GM18858 (cell line): ENCODE measurements around the gene RAB11FIP5.
"Not testable (repeated sequence)": the region's sequence is repeated elsewhere in the genome, so short reads cannot be mapped to it uniquely, and the experiment has no call there.

Source experiments
- ATAC-seq: cut with Tn5 transposase; IDR thresholded peaks from one replicate; pipeline ENCODE4 v1.9.1; 2021; ENCODE audit not compliant: unreplicated experiment

RAB11FIP5 gene

DNA sequence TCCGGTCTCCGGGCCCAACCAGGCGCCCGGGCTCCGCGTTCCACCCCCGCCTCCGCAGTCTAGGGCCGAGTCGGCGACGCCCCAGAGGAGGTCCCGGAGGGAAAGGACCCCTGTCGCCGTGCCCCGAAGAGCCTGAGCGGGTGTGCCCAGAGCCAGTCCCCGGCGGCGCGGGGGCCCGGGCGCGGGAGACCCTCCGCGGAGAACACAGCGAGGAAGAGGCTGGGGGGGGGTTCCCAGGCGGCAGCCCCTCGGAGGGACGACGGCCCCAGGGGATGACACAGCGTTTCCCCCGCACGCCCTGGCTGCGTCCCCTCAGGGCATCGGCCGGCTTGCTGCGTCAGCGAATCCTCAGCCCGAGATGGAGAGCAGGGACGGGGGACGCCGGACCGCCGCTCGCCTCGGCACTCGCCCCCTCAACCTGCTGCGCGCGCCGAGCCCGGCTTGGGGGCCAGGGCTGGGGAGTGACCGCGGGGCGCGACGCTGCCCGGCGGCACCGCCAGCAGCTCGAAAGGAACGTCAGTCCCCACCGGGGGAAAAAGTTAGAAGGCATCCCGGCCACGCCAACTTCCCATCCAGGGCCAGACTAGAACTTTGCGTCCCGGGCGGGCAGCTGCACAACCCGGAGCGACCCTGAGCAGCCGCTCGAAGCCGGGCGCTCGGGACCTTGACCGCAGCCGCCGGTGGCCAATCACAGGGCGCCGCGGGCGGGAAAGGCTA lies 41.9 kb downstream of the RAB11FIP5 start:
- peak; percentile 15 for ATAC-seq

DNA sequence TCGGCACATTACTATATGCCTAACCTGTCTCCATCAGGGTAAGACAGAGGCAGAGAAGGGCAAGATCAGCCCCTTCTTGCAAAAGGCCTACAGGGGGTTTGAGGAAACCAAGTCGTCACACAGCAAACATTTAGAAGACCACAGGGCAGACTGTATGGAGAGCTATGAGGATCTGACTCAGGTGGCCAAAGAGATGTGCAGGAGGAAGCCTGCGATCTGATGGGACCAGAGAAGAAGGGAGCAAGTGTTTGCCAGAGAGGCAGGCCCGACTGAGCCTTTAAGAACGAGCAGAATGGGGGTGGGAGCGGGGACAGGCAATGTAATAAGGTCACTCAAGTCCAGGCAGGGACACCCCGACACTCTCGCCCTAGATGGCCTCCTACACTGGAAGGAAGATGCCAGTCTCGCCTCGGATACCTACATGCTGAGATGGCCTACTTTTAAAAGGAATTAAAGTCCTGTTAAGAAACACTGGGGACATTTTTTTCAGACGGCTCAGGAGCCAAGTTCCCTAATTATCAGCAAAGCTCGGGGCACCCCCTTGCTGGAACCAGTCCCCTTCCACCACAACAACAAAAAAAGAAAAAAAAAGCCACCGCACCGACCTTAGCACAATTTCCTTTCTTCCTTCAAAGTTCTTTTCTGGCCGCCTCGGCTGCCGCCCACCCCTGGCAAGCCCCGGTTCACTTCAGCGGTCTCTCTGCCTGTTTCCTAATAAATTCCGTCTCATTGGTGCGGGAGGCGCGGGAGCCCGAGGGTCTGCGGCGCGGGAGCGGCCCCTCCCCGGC lies 42.7 kb downstream of the RAB11FIP5 start:
- no peak for ATAC-seq

- no peak for ATAC-seq
Measured at GRCh38 chr2:73069041-73069854, 43.5 kb downstream of the RAB11FIP5 start.

- ATAC-seq = no peak
Measured at GRCh38 chr2:73068147-73068546, 44.6 kb downstream of the RAB11FIP5 start.

DNA sequence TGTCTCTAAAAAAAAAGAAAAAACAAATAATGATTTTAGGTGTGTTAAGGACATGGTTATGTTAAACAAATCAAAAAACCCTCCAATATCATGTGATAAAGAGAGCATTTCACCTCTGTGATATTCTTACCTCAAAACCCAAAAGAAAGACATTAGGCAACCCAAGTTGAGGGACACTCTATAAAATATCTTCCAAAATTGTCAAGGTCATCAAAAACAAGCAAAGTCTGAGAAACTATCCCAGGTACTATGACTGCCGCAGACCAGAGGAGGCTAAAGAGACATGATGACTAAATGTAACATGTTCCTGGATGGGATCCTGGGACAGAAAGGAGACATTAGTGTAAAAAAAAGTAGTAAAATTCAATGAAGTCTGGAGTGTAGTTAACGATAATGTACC lies 45.7 kb downstream of the RAB11FIP5 start:
- ATAC-seq = no peak

GRCh38 chr2:73065070-73065469 lies 47.7 kb downstream of the RAB11FIP5 start:
- ATAC-seq = not testable (repeated sequence)

DNA sequence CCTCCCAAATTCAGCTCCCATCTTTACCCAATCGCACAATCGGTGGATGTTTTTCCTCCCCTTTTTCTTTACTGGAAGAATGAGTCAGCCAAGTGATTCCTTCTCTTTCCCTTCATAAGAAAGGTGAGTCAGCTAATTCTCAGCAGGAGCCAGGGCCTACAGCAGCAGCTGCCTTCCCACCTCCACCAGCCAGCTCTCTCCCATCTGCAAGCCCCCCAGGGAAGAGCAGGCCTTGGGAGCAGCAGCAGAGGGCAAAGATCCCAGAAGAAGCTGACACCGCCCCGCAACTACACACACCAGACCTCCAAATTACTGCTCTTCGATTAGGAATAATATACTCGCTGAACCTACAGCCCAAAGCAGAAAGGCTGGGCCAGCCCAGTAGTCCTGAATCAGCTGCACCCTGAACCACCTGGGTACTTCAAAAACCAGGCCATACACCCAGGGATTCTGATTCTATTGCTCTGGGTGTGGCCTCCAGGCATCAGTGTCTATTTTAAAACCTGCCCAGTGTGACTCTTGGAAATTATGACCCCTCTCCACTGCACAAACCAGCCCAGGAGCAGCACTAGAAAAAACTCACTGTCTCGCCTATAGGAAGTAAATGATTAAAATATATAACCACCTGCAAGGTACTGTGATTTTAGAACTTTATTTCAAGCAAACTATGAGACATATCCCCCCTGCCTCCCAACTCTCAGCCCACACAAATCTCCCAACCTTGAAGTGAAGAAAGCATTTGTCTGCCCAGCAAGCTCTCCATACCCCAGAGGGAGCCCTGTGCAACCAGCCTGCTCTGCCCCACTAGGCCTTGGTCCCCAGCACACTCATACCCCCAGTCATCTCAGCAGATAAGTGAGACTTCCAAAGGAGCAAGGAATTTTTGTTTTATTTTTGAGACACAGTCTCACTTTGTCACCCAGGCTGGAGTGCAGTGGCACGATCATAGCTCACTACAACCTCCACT lies 48.6 kb downstream of the RAB11FIP5 start:
- no peak for ATAC-seq

- ATAC-seq = no peak
Measured at GRCh38 chr2:73063472-73063871, 49.3 kb downstream of the RAB11FIP5 start.

DNA sequence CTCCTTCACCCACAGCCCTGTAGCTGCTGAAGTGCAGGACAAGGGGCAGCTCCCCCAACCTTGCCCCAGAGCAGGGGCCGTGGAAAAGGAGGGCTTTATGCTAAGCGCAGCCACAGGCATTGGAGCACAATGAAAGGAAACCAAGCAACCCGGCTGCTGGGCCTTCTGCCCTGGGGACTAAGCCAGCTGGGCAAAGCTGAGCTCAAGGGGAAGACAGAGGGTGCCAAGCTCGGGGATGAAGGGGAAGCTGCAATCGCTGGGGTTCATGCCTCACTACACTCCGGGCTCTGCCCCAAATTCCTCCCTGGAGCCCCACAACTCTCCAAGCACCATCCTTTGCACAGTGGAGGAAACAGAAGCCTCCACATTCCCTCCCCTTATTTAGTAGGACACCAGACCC lies 53.6 kb downstream of the RAB11FIP5 start:
- no peak for ATAC-seq

GRCh38 chr2:73054980-73055379 lies 57.8 kb downstream of the RAB11FIP5 start:
- ATAC-seq = no peak

GRCh38 chr2:73053316-73054114 lies 59.2 kb downstream of the RAB11FIP5 start:
- no peak for ATAC-seq

DNA sequence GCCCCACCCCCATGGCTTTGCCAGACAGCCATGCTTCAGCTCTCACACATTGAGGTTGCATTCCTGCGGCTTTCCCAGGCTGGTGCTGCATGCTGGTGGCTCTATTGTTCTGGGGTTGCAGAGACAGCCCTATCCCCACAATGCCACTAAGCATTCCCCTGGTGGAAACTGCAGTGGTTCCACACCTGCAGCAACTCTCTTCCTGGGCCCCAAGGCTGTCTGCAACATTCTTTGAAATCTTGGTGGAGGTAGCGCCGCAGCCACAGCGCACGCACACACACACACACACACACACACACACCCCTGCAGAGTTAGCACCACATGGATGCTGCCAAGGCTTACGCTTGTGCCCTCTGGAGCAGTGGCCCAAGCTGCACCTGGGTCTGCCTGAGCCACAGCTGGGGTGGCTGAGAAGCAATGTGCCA lies 62.6 kb downstream of the RAB11FIP5 start:
- no peak for ATAC-seq

- no peak for ATAC-seq
Measured at GRCh38 chr2:73043929-73044832, 68.6 kb downstream of the RAB11FIP5 start.

DNA sequence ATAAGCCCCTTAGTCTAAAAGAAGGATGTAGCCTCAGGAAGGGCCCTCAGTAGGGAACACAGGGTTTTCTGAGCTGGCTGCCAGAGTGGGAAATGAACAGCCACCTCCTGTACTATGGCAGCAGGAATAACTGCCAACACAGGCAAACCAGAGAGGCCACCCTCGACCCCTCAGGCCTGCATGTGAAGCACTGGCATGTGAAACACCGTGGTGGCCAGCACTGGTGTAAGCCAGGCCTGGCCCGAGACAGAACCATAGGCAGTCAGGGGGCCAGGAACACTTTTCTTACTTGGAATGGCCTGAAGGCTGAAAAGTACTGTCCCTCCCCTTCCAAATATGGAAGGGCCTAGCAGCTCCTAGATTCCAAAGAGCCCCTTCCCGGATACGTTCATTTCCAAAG lies 69.5 kb downstream of the RAB11FIP5 start:
- no peak for ATAC-seq

DNA sequence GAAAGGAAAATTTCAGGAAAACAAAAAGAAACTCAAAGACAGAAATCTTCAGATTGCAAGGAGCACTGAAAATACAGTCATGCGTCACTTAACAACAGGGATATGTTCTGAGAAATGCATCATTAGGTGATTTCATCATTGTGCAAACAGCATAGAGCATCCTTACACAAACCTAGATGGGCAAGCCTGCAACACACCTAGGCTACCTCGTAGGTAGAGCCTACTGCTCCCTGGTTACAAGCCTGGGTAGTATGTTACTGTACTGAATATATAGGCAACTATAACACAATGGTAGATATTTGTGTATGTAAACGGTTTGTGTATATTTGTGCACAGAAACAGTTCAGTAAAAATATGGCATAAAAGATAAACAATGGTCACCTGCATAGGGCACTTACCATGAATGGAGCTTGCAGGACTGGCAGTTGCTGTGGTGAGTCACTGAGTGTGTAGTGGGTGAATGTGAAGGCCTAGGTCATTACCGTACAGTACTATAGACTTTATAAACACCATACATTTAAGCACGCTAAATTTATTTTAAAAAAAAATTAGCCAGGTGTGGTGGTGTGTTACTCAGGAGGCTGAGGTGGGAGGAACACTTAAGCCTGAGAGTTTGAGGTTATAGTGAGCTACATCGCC lies 74.7 kb downstream of the RAB11FIP5 start:
- no peak for ATAC-seq

DNA sequence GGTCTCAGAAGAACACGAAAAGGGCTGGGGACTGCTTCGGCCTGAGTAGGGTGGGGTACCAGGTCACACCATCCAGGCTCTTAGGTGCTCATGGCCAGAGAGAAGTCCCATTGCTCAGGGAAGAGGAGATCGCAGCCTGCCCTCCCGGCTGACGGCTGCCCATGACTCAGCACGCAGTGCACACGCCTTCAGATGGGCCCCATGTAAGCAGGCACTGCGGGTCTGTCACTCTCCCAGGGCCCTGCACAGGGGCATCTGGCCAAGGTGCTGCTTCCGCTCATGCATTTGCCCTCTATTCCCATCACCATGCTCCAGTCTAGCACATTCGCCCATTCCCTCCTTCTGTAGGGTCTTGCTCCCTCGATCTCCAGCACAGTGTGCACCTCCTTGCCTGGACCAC lies 76.0 kb downstream of the RAB11FIP5 start:
- ATAC-seq = no peak

GRCh38 chr2:73035899-73036711 lies 76.6 kb downstream of the RAB11FIP5 start:
- ATAC-seq = no peak
